DMS114 treated with DMSO at 0.1 percent for 48 hours (cell line): ENCODE results near the gene CTH.
"Not testable (repeated sequence)": the region's sequence is repeated elsewhere in the genome, so short reads cannot be mapped to it uniquely, and the experiment has no call there.

Source experiments
- DNase-seq: peaks from one replicate; lab custom pipeline; 2025; ENCODE audit not compliant: unreplicated experiment; lab: John Stamatoyannopoulos, UW

CTH gene

DNA sequence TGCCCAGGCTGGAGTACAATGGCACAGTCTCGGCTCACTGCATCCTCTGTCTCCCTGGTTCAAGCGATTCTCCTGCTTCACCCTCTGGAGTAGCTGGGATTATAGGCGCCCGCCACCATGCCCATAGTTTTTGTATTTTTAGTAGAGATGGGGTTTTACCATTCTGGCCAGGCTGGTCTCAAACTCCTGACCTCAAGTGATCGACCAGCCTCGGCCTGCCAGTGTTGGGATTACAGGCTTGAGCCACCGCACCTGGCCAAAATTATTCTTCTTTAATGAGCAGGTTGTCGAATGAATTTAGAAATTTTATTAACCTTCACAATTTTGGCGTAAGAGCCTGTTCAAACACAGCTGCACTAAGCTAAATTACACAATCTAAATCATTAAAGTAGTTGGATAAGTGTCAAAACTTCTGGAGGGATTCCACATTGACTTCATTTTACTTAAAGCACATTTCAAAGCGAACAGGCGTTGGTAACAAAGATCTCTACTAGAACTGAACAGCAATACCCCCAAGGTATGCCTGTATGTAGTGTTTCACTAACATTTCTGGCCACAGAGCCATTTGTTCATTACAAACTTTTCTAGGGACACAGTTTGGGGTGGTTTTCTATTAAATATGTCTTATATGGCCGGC is 5.2 kb upstream of the CTH start:
- no peak for DNase-seq

DNA sequence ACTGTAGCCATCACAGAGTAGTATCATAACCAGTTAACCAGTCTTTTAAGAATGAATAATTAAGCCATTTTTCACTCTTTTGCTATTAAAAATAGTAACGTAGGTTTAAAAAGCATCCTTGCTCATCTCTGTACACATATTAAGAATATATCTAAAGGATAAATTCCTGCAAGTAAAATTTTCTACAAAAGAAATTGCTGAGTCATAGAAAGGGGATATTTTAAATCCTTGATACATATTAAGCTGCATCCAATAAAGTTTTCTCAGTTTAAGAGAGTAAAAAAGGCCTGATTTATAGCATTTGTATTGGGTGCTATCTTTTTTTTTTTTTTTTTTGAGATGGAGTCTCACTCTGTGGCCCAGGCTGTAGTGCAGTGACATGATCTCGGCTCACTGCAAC is 1.9 kb upstream of the CTH start:
- DNase-seq, result no peak

DNA sequence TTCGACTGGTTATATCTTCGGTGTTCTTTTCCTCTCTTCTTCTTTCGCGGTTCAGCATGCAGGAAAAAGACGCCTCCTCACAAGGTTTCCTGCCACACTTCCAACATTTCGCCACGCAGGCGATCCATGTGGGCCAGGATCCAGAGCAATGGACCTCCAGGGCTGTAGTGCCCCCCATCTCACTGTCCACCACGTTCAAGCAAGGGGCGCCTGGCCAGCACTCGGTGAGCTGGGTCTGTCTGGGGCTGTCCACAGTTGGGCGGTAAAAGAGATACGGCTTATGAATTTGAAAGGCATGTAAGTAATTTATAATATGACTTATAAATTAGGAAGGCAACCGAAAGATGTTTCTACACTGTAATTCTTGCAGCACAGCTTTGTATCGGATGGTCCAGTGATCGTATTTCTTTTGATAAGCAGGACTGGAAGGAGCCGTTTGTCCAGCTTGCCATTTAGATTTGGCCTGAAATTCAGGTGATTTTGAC is 334 bp downstream of the CTH start:
- no peak for DNase-seq

DNA sequence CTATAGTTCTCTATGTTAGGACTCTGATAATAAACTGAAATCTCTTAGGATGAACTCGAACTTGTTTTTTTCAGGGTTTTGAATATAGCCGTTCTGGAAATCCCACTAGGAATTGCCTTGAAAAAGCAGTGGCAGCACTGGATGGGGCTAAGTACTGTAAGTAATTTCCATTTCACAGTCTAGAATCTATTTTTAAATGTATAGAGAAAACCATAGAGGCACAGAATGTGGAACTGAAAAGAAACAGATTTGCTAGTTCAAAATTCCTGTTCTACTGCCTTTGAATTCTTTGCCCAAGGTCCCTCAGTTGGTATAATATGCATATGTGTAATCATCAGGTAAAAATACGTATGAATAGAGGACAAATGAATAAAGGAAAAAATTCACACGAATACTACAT is 4.8 kb downstream of the CTH start:
- no peak for DNase-seq

DNA sequence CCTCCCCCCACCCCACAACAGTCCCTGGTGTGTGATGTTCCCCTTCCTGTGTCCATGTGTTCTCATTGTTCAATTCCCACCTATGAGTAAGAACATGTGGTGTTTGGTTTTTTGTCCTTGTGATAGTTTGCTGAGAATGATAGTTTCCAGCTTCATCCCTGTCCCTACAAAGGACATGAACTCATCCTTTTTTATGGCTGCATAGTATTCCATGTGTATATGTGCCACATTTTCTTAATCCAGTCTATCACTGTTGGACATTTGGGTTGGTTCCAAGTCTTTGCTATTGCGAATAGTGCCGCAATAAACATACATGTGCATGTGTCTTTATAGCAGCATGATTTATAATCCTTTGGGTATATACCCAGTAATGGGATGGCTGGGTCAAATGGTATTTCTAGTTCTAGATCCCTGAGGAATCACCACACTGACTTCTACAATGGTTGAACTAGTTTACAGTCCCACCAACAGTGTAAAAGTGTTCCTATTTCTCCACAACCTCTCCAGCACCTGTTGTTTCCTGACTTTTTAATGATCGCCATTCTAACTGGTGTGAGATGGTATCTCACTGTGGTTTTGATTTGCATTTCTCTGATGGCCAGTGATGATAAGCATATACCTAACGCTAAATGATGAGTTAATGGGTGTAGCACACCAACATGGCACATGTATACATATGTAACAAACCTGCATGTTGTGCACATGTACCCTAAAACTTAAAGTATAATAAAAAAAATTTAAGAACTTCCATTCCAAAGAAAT is 8.1 kb downstream of the CTH start:
- DNase-seq, result not testable (repeated sequence)

DNA sequence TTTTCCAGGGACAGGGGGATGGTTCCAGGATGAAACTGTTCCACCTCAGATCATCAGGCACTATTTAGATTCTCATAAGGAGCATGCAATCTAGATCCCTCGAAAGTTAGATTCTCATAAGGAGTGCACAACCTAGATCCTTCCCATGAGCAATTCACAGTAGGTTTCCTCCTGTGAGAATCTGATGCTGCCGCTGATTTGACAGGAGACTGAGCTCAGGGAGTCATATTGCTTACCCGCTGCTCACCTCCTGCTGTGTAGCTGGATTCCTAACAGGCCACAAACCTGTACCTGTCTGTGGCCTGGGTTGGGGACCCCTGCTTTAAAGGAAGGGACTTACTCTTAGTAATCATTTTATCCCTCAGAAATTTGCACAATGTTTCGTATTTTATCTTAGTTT is 9.3 kb downstream of the CTH start:
- DNase-seq, result no peak

DNA sequence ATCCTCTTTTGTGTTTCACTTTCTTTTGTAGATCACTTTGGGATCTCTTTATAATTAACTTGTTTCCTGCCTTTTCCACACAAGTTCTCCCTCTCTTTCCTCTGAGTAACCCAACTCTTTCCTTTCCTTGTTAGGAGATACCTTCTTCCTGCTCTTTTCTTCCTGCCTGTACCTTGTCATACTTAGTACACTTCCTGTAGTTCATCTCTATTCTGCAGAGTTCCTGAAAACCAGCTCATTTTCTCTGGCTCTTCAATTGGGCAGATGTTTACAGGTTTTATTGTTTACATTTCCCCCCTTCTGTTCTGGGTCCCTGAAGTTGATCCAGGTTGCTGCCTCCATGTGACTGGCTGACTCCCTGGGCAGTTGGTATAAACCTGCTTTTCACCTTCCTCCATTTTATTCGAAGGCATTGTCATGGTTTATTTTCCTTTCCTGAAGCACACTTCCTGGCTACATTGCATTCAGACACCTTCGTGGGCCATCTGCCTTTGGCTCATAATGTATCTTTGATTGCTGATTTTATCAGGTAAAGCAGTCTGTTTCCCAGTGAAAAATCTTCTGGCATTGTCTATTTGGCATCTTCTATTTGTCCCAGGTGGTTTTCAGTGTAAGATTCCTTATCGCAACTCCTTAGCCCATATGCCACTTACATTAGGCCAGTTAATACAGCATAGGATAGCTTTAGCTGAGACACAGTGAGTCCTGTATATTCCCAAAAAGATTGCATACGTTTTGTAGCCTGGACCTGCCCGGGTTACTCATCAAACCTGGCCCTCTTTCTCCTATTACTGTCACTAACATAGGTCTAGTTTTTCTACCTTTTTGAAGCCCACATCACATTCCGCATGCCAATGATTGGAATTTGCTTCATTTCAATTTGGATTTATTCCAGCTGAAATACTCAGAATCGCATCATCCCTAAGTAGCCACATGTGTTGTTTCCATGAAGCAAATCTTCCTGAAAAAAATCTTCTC is 15.4 kb downstream of the CTH start:
- no peak for DNase-seq

DNA sequence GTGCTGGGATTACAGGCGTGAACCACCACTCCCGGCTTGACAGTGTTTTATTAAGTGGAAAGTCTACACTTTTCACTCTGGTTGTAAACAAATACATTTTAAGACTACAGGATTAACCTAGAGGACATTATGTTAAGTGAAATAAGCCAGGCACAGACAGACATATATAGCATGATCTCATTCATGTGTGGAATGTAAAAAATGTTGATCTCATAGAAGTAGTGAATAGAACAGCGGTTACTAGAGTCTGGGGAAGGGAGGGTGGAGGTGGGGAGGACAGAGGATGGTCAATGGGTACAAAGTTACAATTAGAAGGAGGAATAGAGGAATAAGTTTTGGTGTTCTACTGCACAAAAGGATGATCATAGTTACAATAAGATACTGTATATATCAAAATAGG is 16.9 kb downstream of the CTH start:
- DNase-seq, result no peak

DNA sequence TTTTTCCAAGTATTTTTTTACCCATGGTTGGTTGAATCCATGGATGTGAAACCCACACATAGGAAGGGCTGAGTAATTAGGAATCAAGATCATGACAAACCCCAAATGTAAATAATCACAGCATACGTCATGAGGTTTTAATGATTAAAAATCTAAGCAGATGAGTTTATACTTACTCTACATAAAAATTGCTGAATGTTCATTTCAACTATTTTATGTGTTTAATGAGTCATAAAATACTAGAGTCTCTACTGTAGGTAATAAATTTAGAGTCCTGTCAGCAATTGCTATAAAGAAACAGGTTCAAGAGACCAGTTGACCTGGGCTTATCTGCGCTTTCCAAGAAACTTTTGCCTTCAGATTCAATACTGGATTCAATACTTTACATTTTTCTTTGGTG is 18.2 kb downstream of the CTH start:
- DNase-seq, result no peak

DNA sequence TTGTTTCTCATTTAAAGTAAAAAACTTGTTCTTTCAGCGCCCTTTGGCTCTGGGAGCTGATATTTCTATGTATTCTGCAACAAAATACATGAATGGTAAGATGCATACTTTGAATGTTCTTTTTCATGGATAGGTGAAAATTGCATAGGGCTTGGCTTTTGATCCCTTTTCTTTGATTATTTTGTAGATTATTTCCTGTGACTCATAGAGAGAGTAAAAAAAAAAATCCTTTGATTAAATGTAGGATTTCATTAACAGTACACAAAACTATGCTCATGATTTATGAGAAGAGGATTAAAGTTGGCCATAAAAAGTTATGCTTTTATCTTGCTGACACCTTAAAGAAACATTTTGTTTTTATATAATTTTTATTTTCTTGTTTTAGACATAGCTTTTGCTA is 18.7 kb downstream of the CTH start:
- no peak for DNase-seq

DNA sequence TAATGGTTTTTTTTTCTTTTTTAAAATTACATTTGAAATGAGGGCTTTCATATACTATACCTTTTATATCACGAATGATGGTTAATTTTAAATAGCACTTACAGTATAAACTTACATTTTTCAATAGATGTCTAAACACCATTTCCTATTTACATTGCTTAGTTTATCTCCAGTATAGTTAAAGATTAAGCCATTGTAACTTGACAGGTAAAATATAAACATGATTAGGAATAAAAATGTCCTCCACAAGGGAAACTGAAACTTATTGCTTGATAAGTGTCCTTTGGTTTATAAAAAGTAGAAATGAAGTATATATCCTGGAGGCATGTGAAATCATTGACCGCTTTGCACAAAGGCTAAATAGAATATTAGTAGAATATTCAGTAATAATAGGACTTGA is 20.2 kb downstream of the CTH start:
- DNase-seq, result no peak

DNA sequence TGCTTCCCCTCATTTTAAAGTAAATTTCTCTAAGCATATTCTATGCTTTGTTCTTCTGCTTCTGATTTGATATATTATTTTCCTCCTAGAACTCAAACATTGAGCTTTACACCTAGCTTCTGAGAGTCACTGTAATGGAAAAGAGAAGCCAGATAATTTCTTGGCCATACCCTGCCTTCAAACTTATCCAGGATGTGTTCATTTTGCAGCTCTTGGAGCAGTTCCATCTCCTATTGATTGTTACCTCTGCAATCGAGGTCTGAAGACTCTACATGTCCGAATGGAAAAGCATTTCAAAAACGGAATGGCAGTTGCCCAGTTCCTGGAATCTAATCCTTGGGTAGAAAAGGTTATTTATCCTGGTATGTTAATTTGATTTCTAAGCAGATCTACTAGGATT is 20.8 kb downstream of the CTH start:
- DNase-seq, result no peak

DNA sequence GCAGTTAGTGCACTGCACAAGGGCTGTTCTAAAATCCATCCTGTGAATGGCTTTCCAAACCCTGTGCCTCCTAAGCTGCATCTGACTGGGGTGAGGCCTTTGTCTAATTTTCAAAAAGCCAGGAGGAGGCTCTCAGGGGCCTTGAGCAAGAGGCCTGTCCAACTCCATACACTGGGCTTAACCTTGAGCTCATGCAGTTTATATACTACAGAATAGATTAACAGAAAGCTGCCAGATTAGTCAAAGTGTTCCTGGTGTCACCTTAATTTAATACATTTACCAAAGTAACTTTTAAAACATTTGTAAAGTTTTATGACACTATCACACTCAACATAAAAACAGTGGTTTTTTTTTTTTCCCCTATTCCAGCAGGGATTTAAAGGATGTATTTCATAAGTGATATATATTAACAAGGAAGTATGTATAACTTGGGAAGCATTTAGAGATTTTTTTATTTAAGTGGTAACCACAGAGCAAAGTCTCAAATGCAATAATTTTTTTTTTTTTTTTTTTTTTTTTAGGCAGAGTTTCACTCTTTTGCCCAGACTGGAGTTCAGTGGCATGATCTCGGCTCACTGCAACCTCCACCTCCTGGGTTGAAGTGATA is 23.3 kb downstream of the CTH start:
- DNase-seq, result no peak

DNA sequence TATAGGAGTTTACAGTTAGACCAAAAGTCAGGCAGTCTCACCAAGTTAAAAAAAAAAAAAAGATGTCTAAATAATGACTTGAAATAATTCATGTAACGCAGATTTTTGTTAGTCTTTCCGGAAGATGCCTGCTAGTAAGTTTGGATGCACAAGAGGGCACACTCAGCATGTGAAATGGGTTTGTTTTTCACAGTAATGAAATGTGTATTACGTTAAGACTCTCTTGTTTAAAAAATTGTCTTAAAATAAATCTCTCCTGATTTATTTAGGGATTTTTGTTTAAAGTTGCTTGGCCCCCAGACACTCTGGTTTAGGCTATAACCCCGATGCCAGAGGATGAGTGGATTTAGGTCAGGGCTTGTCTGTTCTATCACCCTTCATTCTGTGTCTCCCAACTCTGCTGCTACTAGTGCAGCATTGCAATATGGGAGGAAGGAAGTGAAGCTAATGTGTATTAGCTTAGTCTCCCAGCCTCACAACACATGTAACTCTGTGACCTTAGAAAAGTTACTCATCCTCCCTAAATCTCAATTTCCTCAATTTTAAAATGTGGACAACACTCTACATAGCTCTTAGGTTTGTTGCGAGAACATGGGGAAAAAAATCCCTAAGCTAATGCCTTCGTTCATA is 25.7 kb downstream of the CTH start:
- no peak for DNase-seq

DNA sequence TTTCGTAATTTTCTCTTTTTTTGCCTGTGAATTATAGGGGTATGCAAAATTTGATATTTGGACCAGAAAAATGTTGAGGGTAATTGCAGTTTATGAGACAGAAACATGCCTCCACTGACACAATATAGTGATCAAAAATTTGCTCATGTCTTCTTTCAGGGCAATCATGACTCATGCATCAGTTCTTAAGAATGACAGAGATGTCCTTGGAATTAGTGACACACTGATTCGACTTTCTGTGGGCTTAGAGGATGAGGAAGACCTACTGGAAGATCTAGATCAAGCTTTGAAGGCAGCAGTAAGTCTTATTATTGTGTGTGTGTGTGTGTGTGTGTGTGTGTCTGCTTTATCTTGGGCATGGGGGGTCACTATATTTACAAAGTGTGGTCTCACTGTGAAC is 27.5 kb downstream of the CTH start:
- no peak for DNase-seq

DNA sequence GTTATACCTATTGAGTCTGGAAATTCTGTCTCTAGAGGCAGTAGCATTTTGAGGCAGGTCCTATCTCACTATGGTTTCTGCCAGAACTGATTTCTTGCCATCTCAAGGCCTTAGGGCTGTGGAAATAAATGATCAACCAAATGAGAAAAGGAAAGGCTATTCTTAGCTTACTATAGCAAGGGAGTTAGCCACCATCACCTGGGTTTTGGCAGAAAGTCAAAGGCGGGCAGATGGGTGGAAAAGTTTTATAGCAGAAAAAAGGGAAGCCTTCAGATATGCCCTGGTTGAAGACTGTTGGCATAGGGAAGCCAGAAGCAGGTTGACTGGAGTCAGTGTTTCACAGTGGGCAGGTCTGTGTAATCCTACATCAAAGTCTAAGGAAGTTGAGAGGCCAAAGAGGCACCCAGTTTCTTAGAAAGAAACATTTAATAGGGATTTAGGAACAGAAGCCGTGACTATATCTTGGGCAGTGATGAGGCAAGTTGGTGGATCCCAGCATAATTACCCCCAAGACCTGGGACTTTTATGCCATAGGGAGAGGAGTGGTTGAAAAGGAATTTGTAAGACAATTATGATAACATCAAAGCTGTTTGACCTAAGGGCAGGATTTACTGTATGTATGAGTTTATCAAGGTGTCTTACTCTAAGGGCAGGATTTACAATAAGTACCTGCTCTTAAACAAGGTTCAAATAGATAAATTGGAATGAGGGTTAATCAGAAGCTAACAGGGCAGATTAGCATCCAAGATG is 29.7 kb downstream of the CTH start:
- DNase-seq, result no peak

DNA sequence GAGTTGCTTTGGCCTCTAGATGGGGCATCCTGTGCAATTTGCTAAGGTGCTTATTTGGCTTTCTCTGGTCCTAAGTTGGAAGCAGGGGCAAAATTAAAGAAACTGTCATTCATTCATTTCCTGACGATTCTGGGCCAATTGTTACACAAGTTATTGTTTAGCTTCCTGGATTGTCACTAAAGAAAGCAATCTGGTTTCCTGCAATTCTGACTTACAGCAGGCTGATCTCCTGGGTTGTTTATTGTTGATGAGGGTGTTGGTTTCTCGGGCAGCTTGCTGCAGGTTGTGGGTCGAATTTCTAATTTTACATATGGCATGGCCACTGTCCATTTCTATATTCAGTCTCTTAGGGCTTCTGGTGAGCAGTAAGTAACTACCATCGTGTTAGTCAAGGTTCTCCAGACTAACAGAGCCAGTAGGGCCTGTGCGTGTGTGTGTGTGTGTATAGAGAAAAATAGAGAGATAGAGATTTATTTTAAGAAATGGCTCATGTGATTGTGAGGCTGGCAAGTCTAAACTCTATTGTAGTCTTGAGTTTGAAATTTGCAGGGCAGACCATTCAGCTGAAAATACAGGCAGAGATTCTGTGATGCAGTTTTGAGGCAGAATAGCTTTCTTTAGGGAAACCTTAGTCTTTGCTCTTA is 30.4 kb downstream of the CTH start:
- no peak for DNase-seq

DNA sequence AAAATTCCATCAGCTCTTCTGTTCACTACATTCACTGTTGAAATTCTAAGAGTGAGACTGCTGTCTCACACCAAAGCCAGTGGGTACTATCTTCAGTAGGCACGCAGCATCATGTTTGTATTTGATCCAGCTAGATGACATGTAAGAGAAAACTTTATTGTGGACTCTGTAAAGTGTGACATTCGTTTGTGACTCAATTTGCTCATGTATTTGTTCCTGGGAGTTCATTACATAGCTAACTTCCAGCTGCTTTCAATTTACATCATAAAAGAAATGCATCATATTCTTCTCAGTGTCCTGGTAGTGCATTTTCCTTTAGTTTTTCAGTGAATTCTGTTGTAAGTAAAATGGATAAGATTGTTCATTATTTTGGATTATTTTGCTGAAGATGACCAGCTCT is 31.4 kb downstream of the CTH start:
- DNase-seq, result no peak

DNA sequence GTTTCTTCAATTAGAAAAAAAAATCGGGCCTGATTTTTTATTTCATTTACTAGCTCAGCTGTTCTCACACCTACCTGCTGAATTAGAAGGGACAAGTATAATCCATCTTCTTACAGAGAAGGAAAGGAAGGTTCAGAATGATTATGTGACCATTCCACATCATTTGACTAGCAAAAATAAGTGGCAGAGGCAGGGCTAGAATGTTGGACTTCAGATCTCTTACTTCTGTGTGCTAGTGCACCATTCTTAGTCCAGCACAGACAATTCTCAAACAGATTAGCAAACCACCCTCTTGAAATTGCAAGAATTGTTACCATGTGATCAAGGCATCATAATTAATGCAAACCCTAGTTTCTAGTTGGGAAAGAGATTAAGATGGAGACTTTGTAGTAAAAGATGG is 32.7 kb downstream of the CTH start:
- DNase-seq, result no peak

DNA sequence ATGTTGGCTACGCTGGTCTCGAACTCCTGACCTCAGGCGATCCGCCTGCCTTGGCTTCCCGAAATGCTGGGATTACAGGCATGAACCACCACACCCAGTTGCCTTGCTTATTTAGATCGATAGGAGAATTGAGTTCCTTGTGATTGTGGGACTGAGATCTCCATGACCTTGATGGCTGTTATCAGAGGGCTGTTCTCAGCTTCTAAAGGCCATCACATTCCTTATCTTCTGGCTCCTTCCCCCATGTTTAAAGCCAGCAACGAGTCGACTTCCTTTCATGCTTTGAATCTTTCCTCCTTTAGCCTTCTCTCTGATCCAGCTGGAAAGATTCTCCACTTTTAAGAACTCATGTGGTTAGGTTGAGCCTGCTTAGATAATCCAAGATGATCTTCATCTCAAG is 38.0 kb downstream of the CTH start:
- no peak for DNase-seq
